Transverse colon (tissue), 4 donors: ENCODE measurements around the gene BNIP3. TPM values are rescaled to one million over a fixed set of nuclear protein-coding genes. Genes with fewer than 3 reads are reported as not detected.

Experiments used
- DNase-seq: peaks from one replicate; pipeline ENCODE4 v3.0.0-alpha.2; 2019
- H3K27ac ChIP-seq, 4 donors: fragments of 200-600 bp; sonication (generic); 2 replicates each; pipeline ENCODE4 v1.5.1; 2016 to 2018; ENCODE audit warnings: inconsistent platforms in 4 of 4
- H3K27me3 ChIP-seq: fragments of 200-600 bp; sonication (generic); 2 replicates; pipeline ENCODE4 v1.5.1; 2017; ENCODE audit warnings: inconsistent platforms
- H3K36me3 ChIP-seq, 4 donors: fragments of 200-600 bp; sonication (generic); 2 replicates each; pipeline ENCODE4 v1.5.1; 2017 to 2019; ENCODE audit warnings: inconsistent platforms in 4 of 4
- H3K4me1 ChIP-seq, 4 donors: fragments of 200-600 bp; sonication (generic); 2 replicates each; pipeline ENCODE4 v1.5.1; 2017 to 2020; ENCODE audit warnings: inconsistent platforms in 4 of 4
- H3K4me3 ChIP-seq, 4 donors: fragments of 200-600 bp; sonication (generic); 1 replicate in 1 of 4; 2 replicates in 3 of 4; pipeline versions ENCODE4 v1.5.1 to v1.6.1; 2017 to 2019; ENCODE audit warnings: inconsistent platforms in 4 of 4
- H3K9me3 ChIP-seq, 2 donors: fragments of 200-600 bp; sonication (generic); 2 replicates each; pipeline ENCODE4 v1.5.1; 2017 to 2019; ENCODE audit warnings: inconsistent platforms in 2 of 2
- EP300 ChIP-seq: sonication (generic); formaldehyde crosslinking; IDR thresholded peaks from one replicate; pipeline ENCODE4 v1.6.1; 2017; ENCODE audit warnings: antibody characterized with exemption, low read depth
- POLR2A ChIP-seq: fragments of 450-650 bp; IDR thresholded peaks from one replicate; pipeline ENCODE4 v1.6.1; 2016; ENCODE audit warnings: antibody characterized with exemption, mild to moderate bottlenecking, moderate library complexity
- POLR2AphosphoS5 ChIP-seq, 3 donors: sonication (generic); formaldehyde crosslinking; IDR thresholded peaks; one replicate each; pipeline ENCODE4 v1.6.1; 2016; ENCODE audit warnings: antibody characterized with exemption in 3 of 3
- WGBS, 2 donors: methylation state at CpG; one replicate each; pipeline ENCODE4 v1.1.5; 2018; ENCODE audit warnings: low coverage in 1 of 2; 5-methylcytosine and 5-hydroxymethylcytosine counted together
- in situ Hi-C, 4 donors: fragments of 200-750 bp; cut with MboI; loops; one replicate each; pipeline versions ENCODE4 v1.15.0 to v1.15.1; 2017; ENCODE audit warnings: low sequenced_read_pairs in 3 of 4, low pct_ligation_motif_present in 1 of 4, low pct_unique_long_range_greater_than_20kb in 1 of 4
- intact Hi-C: fragments of 100-400 bp; cut with DNase I; formaldehyde crosslinking; loops from one replicate; pipeline ENCODE4 v1.15.1; 2023; ENCODE audit warnings: low total_unique reads
- total RNA-seq, 4 donors: library from RNA; depleted of rRNA; stranded (reverse); fragments of >200 nt; gene quantifications; one replicate each; pipeline ENCODE4 v1.1.0, GENCODE V29; 2016
- TF ChIP-seq, protein P1 (sequence below), 5 experiments: fragments of 200-600 bp in 3 of 5; fragments of 450-650 bp in 2 of 5; sonication (generic) in 3 of 5; IDR thresholded peaks; 1 replicate in 2 of 5; 2 replicates in 3 of 5; pipeline ENCODE4 v1.5.1; 2016 to 2017; ENCODE audit warnings: antibody characterized with exemption in 5 of 5, inconsistent platforms in 3 of 5, mild to moderate bottlenecking in 2 of 5, moderate library complexity in 1 of 5

The BNIP3 gene
- total RNA-seq, 4 donors from 2014 or later: 9.7 to 36.8 (median 27.6) TPM

DNA sequence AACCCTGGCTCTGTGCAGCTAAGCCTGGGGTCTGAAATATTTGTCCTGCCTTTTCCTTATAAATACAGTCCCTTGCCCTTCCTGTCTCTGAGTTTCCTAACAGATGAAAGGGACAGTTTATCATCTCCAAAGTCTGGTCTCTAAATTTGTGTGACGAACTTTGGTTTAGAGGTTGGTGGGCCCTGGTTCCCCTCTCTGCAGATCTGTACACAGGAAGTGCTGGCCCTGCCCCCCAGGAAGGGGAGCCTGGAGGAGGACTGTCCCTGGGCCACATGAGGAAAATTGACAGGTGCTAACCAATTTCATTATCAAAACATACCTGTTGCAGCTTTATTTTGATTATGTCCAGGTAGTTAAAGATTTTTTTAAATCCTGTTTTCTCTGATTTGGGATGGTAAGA is 46.5 kb downstream of the BNIP3 start:
- in situ Hi-C loops (no loop called here), intact Hi-C loops (no loop called here)
- H3K9me3 ChIP-seq: no peaks in the 10 kb centered on the region
- 50 to 62% methylated on average over 1 of the region's 1 CpG for WGBS, 2 donors
- TF ChIP-seq, protein P1, sequence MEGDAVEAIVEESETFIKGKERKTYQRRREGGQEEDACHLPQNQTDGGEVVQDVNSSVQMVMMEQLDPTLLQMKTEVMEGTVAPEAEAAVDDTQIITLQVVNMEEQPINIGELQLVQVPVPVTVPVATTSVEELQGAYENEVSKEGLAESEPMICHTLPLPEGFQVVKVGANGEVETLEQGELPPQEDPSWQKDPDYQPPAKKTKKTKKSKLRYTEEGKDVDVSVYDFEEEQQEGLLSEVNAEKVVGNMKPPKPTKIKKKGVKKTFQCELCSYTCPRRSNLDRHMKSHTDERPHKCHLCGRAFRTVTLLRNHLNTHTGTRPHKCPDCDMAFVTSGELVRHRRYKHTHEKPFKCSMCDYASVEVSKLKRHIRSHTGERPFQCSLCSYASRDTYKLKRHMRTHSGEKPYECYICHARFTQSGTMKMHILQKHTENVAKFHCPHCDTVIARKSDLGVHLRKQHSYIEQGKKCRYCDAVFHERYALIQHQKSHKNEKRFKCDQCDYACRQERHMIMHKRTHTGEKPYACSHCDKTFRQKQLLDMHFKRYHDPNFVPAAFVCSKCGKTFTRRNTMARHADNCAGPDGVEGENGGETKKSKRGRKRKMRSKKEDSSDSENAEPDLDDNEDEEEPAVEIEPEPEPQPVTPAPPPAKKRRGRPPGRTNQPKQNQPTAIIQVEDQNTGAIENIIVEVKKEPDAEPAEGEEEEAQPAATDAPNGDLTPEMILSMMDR (IDR thresholded peaks at IDR 0.05): no peak
- no peak for TF ChIP-seq POLR2A
- TF ChIP-seq EP300: no peak
- no peak for TF ChIP-seq POLR2AphosphoS5 (IDR thresholded peaks at IDR 0.05)
- peaks cover 0 to 7% (median 2%) of the 10 kb centered on the region in 4 donors for H3K36me3 ChIP-seq
- H3K27ac ChIP-seq: no peak overlapping the region
- peaks cover 5 to 37% (median 23%) of the 10 kb centered on the region in 4 donors for H3K4me1 ChIP-seq
- H3K4me3 ChIP-seq: no peak overlapping the region
- H3K27me3 ChIP-seq: no peaks in the 10 kb centered on the region
- DNase-seq: no peak

DNA sequence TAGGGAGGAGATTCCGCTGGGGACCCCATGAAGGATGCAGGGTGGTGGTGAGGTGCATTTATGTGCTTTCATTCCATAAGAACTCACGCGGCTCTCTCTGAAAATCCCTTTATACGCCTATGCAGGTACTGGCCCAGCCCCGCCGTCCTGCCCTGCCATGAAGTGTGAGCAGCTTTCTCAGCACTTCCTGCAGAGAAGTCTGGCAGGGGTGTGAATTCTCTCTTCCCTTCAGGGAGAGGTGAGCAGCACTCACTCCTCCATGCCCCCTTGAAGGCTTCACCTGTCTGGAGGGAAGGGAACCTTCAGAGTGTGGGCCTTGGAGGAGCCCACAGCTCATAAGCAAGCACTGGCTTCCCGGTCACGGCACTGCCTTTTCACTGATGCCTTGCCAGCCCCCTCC is 47.0 kb downstream of the BNIP3 start:
- Histone ChIP-seq H3K36me3 (peaks cover 0 to 6% (median 2%) of the 10 kb centered on the region in 4 donors), H3K4me1 (peaks cover 5 to 37% (median 23%) of the 10 kb centered on the region in 4 donors), H3K9me3 (no peaks in the 10 kb centered on the region), H3K27ac (no peak overlapping the region), H3K27me3 (no peaks in the 10 kb centered on the region), H3K4me3 (no peak overlapping the region)
- intact Hi-C loops: no loop called here
- DNase-seq: no peak
- in situ Hi-C loops: no loop called here
- 94 to 100% methylated on average over 1 to 8 of the region's 8 CpGs for WGBS, 2 donors
- no peak for TF ChIP-seq EP300
- no peak for TF ChIP-seq POLR2AphosphoS5 (IDR thresholded peaks at IDR 0.05)
- TF ChIP-seq POLR2A: no peak
- TF ChIP-seq, protein P1 (IDR thresholded peaks at IDR 0.05): no peak

DNA sequence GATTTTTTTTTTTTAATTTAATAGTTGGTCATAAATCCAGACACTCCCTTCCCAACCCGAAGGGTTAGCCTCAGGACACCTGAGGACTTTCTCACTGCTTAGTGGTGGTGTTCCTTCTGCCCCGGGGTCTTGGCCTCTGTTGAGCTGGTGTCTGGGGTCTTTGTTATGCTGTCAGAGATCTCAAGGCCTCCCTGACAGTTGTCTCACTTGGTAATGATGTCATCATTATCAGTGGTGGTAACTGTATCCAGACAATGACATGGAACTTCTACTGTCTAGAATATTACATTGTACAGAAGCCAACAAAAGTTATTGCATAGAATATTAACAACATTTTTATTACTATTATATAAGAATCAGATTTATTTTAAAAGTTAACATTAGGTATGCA is 48.0 kb downstream of the BNIP3 start:
- H3K4me1 ChIP-seq: peaks cover 5 to 41% (median 23%) of the 10 kb centered on the region in 4 donors
- no peaks in the 10 kb centered on the region for H3K27me3 ChIP-seq
- intact Hi-C loops (no loop called here), in situ Hi-C loops (no loop called here)
- peak overlapping the region in 3 of 4 donors; percentile 48 to 66 (median 56) for H3K27ac ChIP-seq
- TF ChIP-seq POLR2A: no peak
- no peak for TF ChIP-seq POLR2AphosphoS5 (IDR thresholded peaks at IDR 0.05)
- TF ChIP-seq, protein P1 (IDR thresholded peaks at IDR 0.05): no peak
- no peak for TF ChIP-seq EP300
- H3K4me3 ChIP-seq: no peak overlapping the region
- H3K9me3 ChIP-seq: no peaks in the 10 kb centered on the region
- 50 to 62% methylated on average over 2 of the region's 2 CpGs for WGBS, 2 donors
- peaks cover 0 to 6% (median 2%) of the 10 kb centered on the region in 4 donors for H3K36me3 ChIP-seq
- DNase-seq: no peak

DNA sequence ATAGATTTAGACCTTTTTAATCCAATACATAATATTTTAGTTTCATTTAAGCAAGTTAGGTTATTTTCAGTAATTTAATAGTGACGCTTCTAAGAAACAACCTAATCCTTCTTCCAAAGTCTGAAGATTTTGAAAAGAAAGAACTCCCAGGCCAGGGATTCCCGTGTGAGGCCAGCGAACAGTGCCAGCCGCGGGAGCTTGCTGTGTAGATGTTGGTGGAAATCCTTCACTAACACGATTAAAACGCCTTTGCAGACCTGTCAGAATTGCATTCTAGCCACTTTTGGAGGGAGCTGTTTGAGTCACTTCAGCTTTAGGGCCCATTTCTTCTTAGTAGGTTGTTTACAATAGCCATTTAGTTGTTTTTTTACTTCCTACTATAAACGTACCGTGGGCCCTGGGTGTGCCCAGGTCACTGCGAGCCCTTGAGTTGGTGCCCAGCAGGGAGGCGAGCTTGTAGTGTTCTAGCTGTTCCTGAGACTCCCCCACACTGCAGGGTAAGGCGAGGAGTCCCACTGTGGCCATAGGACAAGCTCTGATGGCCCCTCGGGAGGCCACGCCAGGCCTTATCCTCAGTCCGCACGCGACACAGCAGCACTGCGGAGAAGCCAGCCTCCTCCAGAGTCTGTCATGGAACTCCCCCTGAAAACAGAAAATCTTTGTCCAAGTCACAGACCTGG is 48.6 kb downstream of the BNIP3 start:
- TF ChIP-seq POLR2AphosphoS5 (IDR thresholded peaks at IDR 0.05): no peak
- TF ChIP-seq POLR2A: no peak
- TF ChIP-seq, protein P1 (IDR thresholded peaks at IDR 0.05): no peak
- no peak for TF ChIP-seq EP300
- Histone ChIP-seq H3K27ac (peak overlapping the region; percentile 38 to 66 (median 52)), H3K9me3 (no peaks in the 10 kb centered on the region), H3K27me3 (no peaks in the 10 kb centered on the region), H3K4me1 (peaks cover 5 to 46% (median 23%) of the 10 kb centered on the region in 4 donors), H3K36me3 (peaks cover 0 to 4% (median 2%) of the 10 kb centered on the region in 4 donors), H3K4me3 (no peak overlapping the region)
- peak; percentile 22 for DNase-seq
- in situ Hi-C loops (no loop called here), intact Hi-C loops (no loop called here)
- WGBS, 2 donors: 42 to 78% methylated on average over 7 to 18 of the region's 18 CpGs
